Measurements from ENCODE around the gene MC3R. TPM values are rescaled to one million over a fixed set of nuclear protein-coding genes. Genes with fewer than 3 reads are reported as not detected.

The MC3R gene
- total and polyA plus RNA-seq, 4 donors: not detected

- no peaks in the 10 kb centered on the region for H3K36me3 ChIP-seq (ENCODE audit: control insufficient read depth in 4 of 4, insufficient read depth in 3 of 4, low read depth in 1 of 4, low read length in 3 of 4)
- no peak for DNase-seq (ENCODE audit: low spot score)
- no peak overlapping the region for H3K4me3 ChIP-seq (ENCODE audit: low read depth in 1 of 3, low read length in 3 of 3)
- H3K27me3 ChIP-seq (ENCODE audit: control insufficient read depth in 4 of 4, insufficient read depth in 4 of 4, low read length in 3 of 4): no peaks in the 10 kb centered on the region
- peaks cover 0 to 6% (median 0%) of the 10 kb centered on the region in 4 donors for H3K9me3 ChIP-seq (ENCODE audit: control insufficient read depth in 4 of 4, low read length in 3 of 4)
- no peaks in the 10 kb centered on the region for H3K4me1 ChIP-seq (ENCODE audit: control insufficient read depth in 4 of 4, insufficient read depth in 4 of 4, low read length in 3 of 4)
- 72% methylated on average over 6 of the region's 6 CpGs for WGBS
- H3K9ac ChIP-seq (ENCODE audit: low read depth in 1 of 2, low read length in 2 of 2): no peak overlapping the region
- H3K27ac ChIP-seq (ENCODE audit: low read depth in 1 of 2, low read length in 2 of 2): no peak overlapping the region
- TF ChIP-seq SP1 (IDR thresholded peaks at IDR 0.05): no peak
- no peak for TF ChIP-seq HNF4A (conservative IDR thresholded peaks at IDR 0.05)
- TF ChIP-seq FOXA2 (IDR thresholded peaks at IDR 0.05): no peak
- TF ChIP-seq MAX (IDR thresholded peaks at IDR 0.05): no peak
- no peak for TF ChIP-seq ATF3 (IDR thresholded peaks at IDR 0.05)
- no peak for TF ChIP-seq EGR1 (IDR thresholded peaks at IDR 0.05; ENCODE audit: low read depth in 2 of 2)
- no peak for TF ChIP-seq FOXA1 (IDR thresholded peaks at IDR 0.05)
- no peak for TF ChIP-seq RAD21 (IDR thresholded peaks at IDR 0.05)
- TF ChIP-seq TAF1 (conservative IDR thresholded peaks at IDR 0.05): no peak
- no peak for TF ChIP-seq REST (IDR thresholded peaks at IDR 0.05)
- no peak for TF ChIP-seq HNF4G (IDR thresholded peaks at IDR 0.05)
- no peak for TF ChIP-seq RXRA (IDR thresholded peaks at IDR 0.05)
- TF ChIP-seq NR2F2 (IDR thresholded peaks at IDR 0.05): no peak
- no peak for TF ChIP-seq YY1 (IDR thresholded peaks at IDR 0.05)
Observed at GRCh38 chr20:56274156-56274555, 25.6 kb downstream of the MC3R start.

GRCh38 chr20:56278196-56278595 is 29.7 kb downstream of the MC3R start:
- Histone ChIP-seq H3K4me1 (ENCODE audit: control insufficient read depth in 4 of 4, insufficient read depth in 4 of 4, low read length in 3 of 4) (no peaks in the 10 kb centered on the region), H3K9ac (ENCODE audit: low read depth in 1 of 2, low read length in 2 of 2) (no peak overlapping the region), H3K4me3 (ENCODE audit: low read depth in 1 of 3, low read length in 3 of 3) (no peak overlapping the region), H3K36me3 (ENCODE audit: control insufficient read depth in 4 of 4, insufficient read depth in 3 of 4, low read depth in 1 of 4, low read length in 3 of 4) (no peaks in the 10 kb centered on the region), H3K27ac (ENCODE audit: low read depth in 1 of 2, low read length in 2 of 2) (no peak overlapping the region), H3K9me3 (ENCODE audit: control insufficient read depth in 4 of 4, low read length in 3 of 4) (peaks cover 0 to 6% (median 0%) of the 10 kb centered on the region in 4 donors), H3K27me3 (ENCODE audit: control insufficient read depth in 4 of 4, insufficient read depth in 4 of 4, low read length in 3 of 4) (no peaks in the 10 kb centered on the region)
- TF ChIP-seq YY1 (IDR thresholded peaks at IDR 0.05) (no peak), GABPA (IDR thresholded peaks at IDR 0.05 in 1 of 2, conservative IDR thresholded peaks at IDR 0.05 in 1 of 2) (no peak), HNF4A (conservative IDR thresholded peaks at IDR 0.05) (no peak), NR2F2 (IDR thresholded peaks at IDR 0.05) (no peak), FOXA1 (IDR thresholded peaks at IDR 0.05) (no peak), RXRA (IDR thresholded peaks at IDR 0.05) (no peak), TAF1 (conservative IDR thresholded peaks at IDR 0.05) (no peak)
- no peak for DNase-seq (ENCODE audit: low spot score)
- 71% methylated on average over 2 of the region's 2 CpGs for WGBS

- Histone ChIP-seq H3K27me3 (ENCODE audit: control insufficient read depth in 4 of 4, insufficient read depth in 4 of 4, low read length in 3 of 4) (no peaks in the 10 kb centered on the region), H3K36me3 (ENCODE audit: control insufficient read depth in 4 of 4, insufficient read depth in 3 of 4, low read depth in 1 of 4, low read length in 3 of 4) (no peaks in the 10 kb centered on the region), H3K4me3 (ENCODE audit: low read depth in 1 of 3, low read length in 3 of 3) (no peak overlapping the region), H3K4me1 (ENCODE audit: control insufficient read depth in 4 of 4, insufficient read depth in 4 of 4, low read length in 3 of 4) (no peaks in the 10 kb centered on the region), H3K9ac (ENCODE audit: low read depth in 1 of 2, low read length in 2 of 2) (no peak overlapping the region), H3K9me3 (ENCODE audit: control insufficient read depth in 4 of 4, low read length in 3 of 4) (no peaks in the 10 kb centered on the region), H3K27ac (ENCODE audit: low read depth in 1 of 2, low read length in 2 of 2) (no peak overlapping the region)
- no peak for DNase-seq (ENCODE audit: low spot score)
- TF ChIP-seq RXRA (IDR thresholded peaks at IDR 0.05) (no peak), JUND (IDR thresholded peaks at IDR 0.05) (no peak), RAD21 (IDR thresholded peaks at IDR 0.05) (no peak), EGR1 (IDR thresholded peaks at IDR 0.05; ENCODE audit: low read depth in 2 of 2) (no peak), TAF1 (conservative IDR thresholded peaks at IDR 0.05) (no peak), REST (IDR thresholded peaks at IDR 0.05) (no peak)
- 86% methylated on average over 3 of the region's 3 CpGs for WGBS
Observed at GRCh38 chr20:56285496-56285895, 37.0 kb downstream of the MC3R start.
